ENCODE results near the gene TMED1.

DNA sequence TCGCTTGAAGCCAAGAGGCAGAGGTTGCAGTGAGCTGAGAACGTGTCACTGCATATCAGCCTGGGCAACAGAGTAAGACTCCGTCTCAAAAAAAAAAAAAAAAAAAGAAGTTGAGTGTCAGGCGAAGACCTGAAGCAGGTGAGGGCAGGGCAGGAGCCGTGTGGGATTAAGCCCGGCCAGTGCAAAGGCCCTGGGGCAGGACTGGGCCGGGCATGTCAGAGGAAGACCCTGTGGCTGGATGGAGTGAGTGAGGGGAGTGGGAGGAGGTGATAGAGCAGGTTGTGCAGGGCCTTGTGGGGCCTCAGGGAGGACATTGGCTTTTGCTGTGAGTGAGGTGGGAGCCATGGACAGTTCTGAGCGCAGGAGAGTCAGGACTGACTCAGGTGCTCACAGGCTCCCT, 47.9 kb downstream of the TMED1 start:
- TF ChIP-seq POLR2A (IDR thresholded peaks at IDR 0.05; ENCODE audit: low read depth, low read length) = no peak
- TF ChIP-seq POLR2AphosphoS5 (IDR thresholded peaks at IDR 0.05; ENCODE audit: low read depth, low read length) = no peak
- no peak for TF ChIP-seq TAF1 (IDR thresholded peaks at IDR 0.05; ENCODE audit: borderline replicate concordance, low read depth, low read length)
